GM23338 (cell line): Measurements from ENCODE around the gene TP53BP2. TPM values are rescaled to one million over a fixed set of nuclear protein-coding genes. Genes with fewer than 3 reads are reported as not detected.

Source experiments
- ATAC-seq: fragments of 200-7000 bp; cut with Tn5 transposase; 3 replicates; pipeline ENCODE4 v1.9.1; 2020
- DNase-seq: peaks from one replicate; pipeline ENCODE4 v3.0.0-alpha.2; 2015; ENCODE audit warnings: low spot score
- H2AFZ ChIP-seq: fragments of 200-600 bp; sonication (generic); 2 replicates; pipeline ENCODE4 v1.8.0; 2016; ENCODE audit warnings: antibody characterized with exemption, mild to moderate bottlenecking, moderate library complexity
- H3F3A ChIP-seq: fragments of 200-600 bp; sonication (generic); replicated peaks from 2 replicates; pipeline ENCODE4 v1.8.0; 2017; ENCODE audit warnings: antibody characterized with exemption, mixed run types, low read depth
- H3K27ac ChIP-seq: fragments of 200-600 bp; sonication (generic); 2 replicates; pipeline ENCODE4 v1.6.1; 2016; ENCODE audit warnings: low read depth
- H3K27me3 ChIP-seq: fragments of 200-600 bp; sonication (generic); 2 replicates; pipeline ENCODE4 v1.8.0; 2016; ENCODE audit warnings: mild to moderate bottlenecking, mixed run types, moderate library complexity; ENCODE audit not compliant: insufficient read depth
- H3K36me3 ChIP-seq: fragments of 200-600 bp; sonication (generic); 2 replicates; pipeline ENCODE4 v1.8.0; 2016; ENCODE audit warnings: mild to moderate bottlenecking; ENCODE audit not compliant: insufficient read depth
- H3K4me1 ChIP-seq: fragments of 200-600 bp; sonication (generic); 2 replicates; pipeline ENCODE4 v1.8.0; 2016; ENCODE audit warnings: mild to moderate bottlenecking, moderate library complexity; ENCODE audit not compliant: insufficient read depth
- H3K4me2 ChIP-seq: fragments of 200-600 bp; sonication (generic); 2 replicates; pipeline ENCODE4 v1.7.1; 2017; ENCODE audit warnings: mixed run types
- H3K4me3 ChIP-seq: fragments of 200-600 bp; sonication (generic); 2 replicates; pipeline ENCODE4 v1.6.1; 2016; ENCODE audit warnings: mixed run types
- H3K79me2 ChIP-seq: fragments of 200-600 bp; sonication (generic); replicated peaks from 2 replicates; pipeline ENCODE4 v1.8.0; 2017; ENCODE audit warnings: mild to moderate bottlenecking; ENCODE audit not compliant: insufficient read depth
- H3K9me2 ChIP-seq: fragments of 200-600 bp; sonication (generic); 2 replicates; pipeline ENCODE4 v1.8.0; 2017; ENCODE audit not compliant: insufficient read depth
- H4K20me1 ChIP-seq: fragments of 200-600 bp; sonication (generic); replicated peaks from 2 replicates; pipeline ENCODE4 v1.8.0; 2017; ENCODE audit warnings: mild to moderate bottlenecking; ENCODE audit not compliant: insufficient read depth
- H3K27ac Mint-ChIP-seq: 2 replicates; pipeline ENCODE4 v1.8.0; 2020; ENCODE audit warnings: inconsistent platforms, mild to moderate bottlenecking, moderate library complexity, mixed read lengths
- H3K27me3 Mint-ChIP-seq: 3 replicates; pipeline ENCODE4 v1.8.0; 2022; ENCODE audit warnings: low read depth, mild to moderate bottlenecking, moderate library complexity, mixed read lengths, inconsistent platforms; ENCODE audit not compliant: insufficient read depth, poor library complexity
- H3K36me3 Mint-ChIP-seq: 3 replicates; pipeline ENCODE4 v1.8.0; 2021; ENCODE audit warnings: low read depth, mild to moderate bottlenecking, inconsistent platforms, moderate library complexity, mixed read lengths
- H3K4me1 Mint-ChIP-seq: 3 replicates; pipeline ENCODE4 v1.8.0; 2020; ENCODE audit warnings: mild to moderate bottlenecking, inconsistent platforms, mixed read lengths
- H3K4me3 Mint-ChIP-seq: 3 replicates; pipeline ENCODE4 v1.8.0; 2021; ENCODE audit warnings: moderate library complexity, mild to moderate bottlenecking, inconsistent platforms, mixed read lengths
- H3K9me3 Mint-ChIP-seq: 3 replicates; pipeline ENCODE4 v1.8.0; 2020; ENCODE audit warnings: moderate library complexity, mild to moderate bottlenecking, inconsistent platforms, mixed read lengths
- CREB1 ChIP-seq: fragments of 250-450 bp; sonication (Bioruptor Pico); IDR thresholded peaks from 2 replicates; pipeline ENCODE4 v1.5.0; 2020; ENCODE audit warnings: low read depth, mild to moderate bottlenecking, moderate library complexity
- CTCF ChIP-seq, 2 experiments: fragments of 200-600 bp in 1 of 2; sonication (generic) in 1 of 2; conservative IDR thresholded peaks; 2 replicates each; pipeline versions ENCODE4 v1.5.1 to v1.6.1; 2016 to 2017; ENCODE audit warnings: antibody characterized with exemption in 2 of 2, low read depth in 2 of 2, mild to moderate bottlenecking in 2 of 2, moderate library complexity in 1 of 2
- EZH2 ChIP-seq: fragments of 200-600 bp; sonication (generic); IDR thresholded peaks from one replicate; pipeline ENCODE4 v1.8.0; 2017; ENCODE audit warnings: antibody characterized with exemption, mild to moderate bottlenecking, low read depth; ENCODE audit not compliant: unreplicated experiment
- JUNB ChIP-seq: IDR thresholded peaks from one replicate; pipeline ENCODE4 v1.6.1; 2016; ENCODE audit warnings: antibody characterized with exemption; ENCODE audit not compliant: unreplicated experiment
- NANOG ChIP-seq: IDR thresholded peaks from 2 replicates; pipeline ENCODE4 v1.6.1; 2016; ENCODE audit warnings: antibody characterized with exemption, borderline replicate concordance
- POLR2AphosphoS5 ChIP-seq: IDR thresholded peaks from 2 replicates; pipeline ENCODE4 v1.6.1; 2016; ENCODE audit warnings: antibody characterized with exemption, low read depth
- REST ChIP-seq: IDR thresholded peaks from one replicate; pipeline ENCODE4 v1.6.1; 2018; ENCODE audit warnings: antibody characterized with exemption; ENCODE audit not compliant: unreplicated experiment
- STAT1 ChIP-seq: IDR thresholded peaks from one replicate; pipeline ENCODE4 v1.6.1; 2016; ENCODE audit warnings: antibody characterized with exemption; ENCODE audit not compliant: unreplicated experiment
- ZNF114 ChIP-seq: fragments of 250-450 bp; sonication (Bioruptor Pico); IDR thresholded peaks from 2 replicates; pipeline ENCODE4 v1.5.0; 2020; ENCODE audit warnings: mild to moderate bottlenecking, moderate library complexity
- ZNF331 ChIP-seq: fragments of 250-450 bp; sonication (Bioruptor Pico); IDR thresholded peaks from 2 replicates; pipeline ENCODE4 v1.5.0; 2020; ENCODE audit warnings: low read depth, mild to moderate bottlenecking, moderate library complexity
- polyA plus RNA-seq: library from polyadenylated mRNA; unstranded; fragments of >200 nt; fragmentation: Nextera tagmentation; extraction: Ambion mirVana; gene quantifications from 2 replicates; pipeline ENCODE4 v1.2.1, GENCODE V29; 2016
- total RNA-seq: library from RNA; depleted of rRNA; stranded (reverse); fragments of >200 nt; shearing (Covaris generic); gene quantifications from 2 replicates; pipeline ENCODE4 v1.2.3, GENCODE V29; 2014

TP53BP2 gene
- total and polyA plus RNA-seq, 2 experiments from 2014 or later, result 10.1 to 32.9 TPM

- ATAC-seq (no peak), DNase-seq (no peak)
- Mint-ChIP-seq H3K4me1 (peaks cover 19% of the 10 kb centered on the region), H3K27ac (no peak overlapping the region), H3K9me3 (no peaks in the 10 kb centered on the region), H3K27me3 (peaks cover 7% of the 10 kb centered on the region), H3K36me3 (no peaks in the 10 kb centered on the region), H3K4me3 (no peak overlapping the region; the same call in 2 of the 3 replicates)
- peaks cover 11% of the 10 kb centered on the region for H3K4me1 ChIP-seq
- TF ChIP-seq ZNF331 (CRISPR knock-in tag), result no peak
- TF ChIP-seq CREB1 (CRISPR knock-in tag), result no peak
- no peak for TF ChIP-seq POLR2AphosphoS5
- no peak for TF ChIP-seq REST
- TF ChIP-seq JUNB, result no peak
- TF ChIP-seq CTCF (conservative IDR thresholded peaks at IDR 0.05; ENCODE audit: low read depth in 2 of 2), result no peak
- no peak for TF ChIP-seq STAT1
- TF ChIP-seq NANOG, result no peak
- H3K9me2 ChIP-seq, result no peaks in the 10 kb centered on the region
- no peak overlapping the region for H3K4me2 ChIP-seq
- peaks cover 12% of the 10 kb centered on the region for H3K27me3 ChIP-seq
- no peak overlapping the region for H3K4me3 ChIP-seq
- H3F3A ChIP-seq, result peaks cover 9% of the 10 kb centered on the region
- no peak overlapping the region for H2AFZ ChIP-seq
- H4K20me1 ChIP-seq, result peaks cover 19% of the 10 kb centered on the region
- peaks cover 24% of the 10 kb centered on the region for H3K79me2 ChIP-seq
- no peak overlapping the region for H3K27ac ChIP-seq
- no peaks in the 10 kb centered on the region for H3K36me3 ChIP-seq
These were observed 2.1 kb upstream of the TP53BP2 start for GRCh38 chr1:223847781-223848345.

GRCh38 chr1:223845037-223845809, 524 bp downstream of the TP53BP2 start:
- H3K79me2 ChIP-seq, result peaks cover 50% of the 10 kb centered on the region
- peak overlapping the region; percentile 93 for H3K4me3 Mint-ChIP-seq

More at GRCh38 chr1:223845037-223845809, 524 bp downstream of the TP53BP2 start:
- Histone ChIP-seq H3K4me1 (peaks cover 17% of the 10 kb centered on the region), H3F3A (peaks cover 9% of the 10 kb centered on the region), H3K36me3 (no peaks in the 10 kb centered on the region), H3K27me3 (peaks cover 12% of the 10 kb centered on the region), H3K27ac (peak overlapping the region; percentile 75), H4K20me1 (peaks cover 38% of the 10 kb centered on the region), H3K9me2 (no peaks in the 10 kb centered on the region), H2AFZ (peak overlapping the region; percentile 74), H3K4me3 (peak overlapping the region; percentile 86), H3K4me2 (peak overlapping the region; percentile 93)
- ATAC-seq, result peak; percentile 29
- TF ChIP-seq ZNF114 (CRISPR knock-in tag), result no peak
- no peak for TF ChIP-seq EZH2
- Mint-ChIP-seq H3K4me1 (peaks cover 28% of the 10 kb centered on the region), H3K36me3 (no peaks in the 10 kb centered on the region), H3K27me3 (peaks cover 7% of the 10 kb centered on the region), H3K9me3 (no peaks in the 10 kb centered on the region), H3K27ac (peak overlapping the region; percentile 94)
- DNase-seq, result peak; percentile 37
